Skeletal muscle tissue (tissue), 5 donors: ENCODE measurements around the gene ANKRD31. TPM values are rescaled to one million over a fixed set of nuclear protein-coding genes. Genes with fewer than 3 reads are reported as not detected.

ENCODE experiments used
- H3K27ac ChIP-seq: one replicate; pipeline ENCODE4 v1.7.0; 2013; ENCODE audit warnings: mild to moderate bottlenecking, low read depth, low read length, inconsistent platforms
- H3K27me3 ChIP-seq, 3 donors: one replicate each; pipeline ENCODE4 v1.7.0; 2013; ENCODE audit warnings: low read length in 3 of 3; ENCODE audit not compliant: control insufficient read depth in 3 of 3, insufficient read depth in 3 of 3
- H3K36me3 ChIP-seq, 3 donors: one replicate each; pipeline ENCODE4 v1.7.0; 2013; ENCODE audit warnings: low read length in 3 of 3; ENCODE audit not compliant: control insufficient read depth in 3 of 3, insufficient read depth in 3 of 3
- H3K4me1 ChIP-seq, 3 donors: one replicate each; pipeline ENCODE4 v1.7.0; 2013; ENCODE audit warnings: low read length in 3 of 3, mild to moderate bottlenecking in 3 of 3; ENCODE audit not compliant: control insufficient read depth in 3 of 3, insufficient read depth in 3 of 3
- H3K4me3 ChIP-seq, 3 donors: one replicate each; pipeline ENCODE4 v1.7.0; 2013; ENCODE audit warnings: low read length in 3 of 3
- H3K9ac ChIP-seq, 3 donors: one replicate each; pipeline ENCODE4 v1.7.0; 2013; ENCODE audit warnings: low read length in 3 of 3, mild to moderate bottlenecking in 3 of 3, moderate library complexity in 2 of 3, low read depth in 1 of 3
- H3K9me3 ChIP-seq, 3 donors: one replicate each; pipeline ENCODE4 v1.7.0; 2013; ENCODE audit warnings: low read length in 3 of 3; ENCODE audit not compliant: control insufficient read depth in 3 of 3
- small RNA-seq: library from RNA; depleted of rRNA; stranded (forward); fragments of <200 nt; gene quantifications from one replicate; pipeline ENCODE3, GENCODE V24; 2014
- total RNA-seq: library from RNA; depleted of rRNA; stranded (reverse); fragments of >200 nt; gene quantifications from one replicate; pipeline ENCODE4 v1.2.3, GENCODE V29; 2014
- donor health status: Osteomylitis.

ANKRD31 gene
- total RNA-seq, 1 donor from 2014 or later, result under 0.01 TPM

- no peak overlapping the region for H3K4me3 ChIP-seq
- H3K4me1 ChIP-seq, result no peaks in the 10 kb centered on the region
- no peak overlapping the region for H3K27ac ChIP-seq
Measured at GRCh38 chr5:75028090-75028489, 208.6 kb downstream of the ANKRD31 start.

GRCh38 chr5:75023368-75024159 is 213.1 kb downstream of the ANKRD31 start:
- Histone ChIP-seq H3K9ac (no peak overlapping the region), H3K36me3 (no peaks in the 10 kb centered on the region), H3K27ac (no peak overlapping the region), H3K4me3 (no peak overlapping the region), H3K4me1 (no peaks in the 10 kb centered on the region), H3K9me3 (no peaks in the 10 kb centered on the region), H3K27me3 (no peaks in the 10 kb centered on the region)

More at GRCh38 chr5:75028090-75028489, 208.6 kb downstream of the ANKRD31 start:
- Histone ChIP-seq H3K27me3 (no peaks in the 10 kb centered on the region), H3K36me3 (no peaks in the 10 kb centered on the region), H3K9me3 (no peaks in the 10 kb centered on the region), H3K9ac (no peak overlapping the region)

- no peak overlapping the region for H3K4me3 ChIP-seq
- H3K36me3 ChIP-seq, result no peaks in the 10 kb centered on the region
- no peaks in the 10 kb centered on the region for H3K4me1 ChIP-seq
- H3K27me3 ChIP-seq, result no peaks in the 10 kb centered on the region
- H3K9me3 ChIP-seq, result no peaks in the 10 kb centered on the region
- H3K27ac ChIP-seq, result no peak overlapping the region
- no peak overlapping the region for H3K9ac ChIP-seq
Measured at GRCh38 chr5:75021800-75022199, 214.9 kb downstream of the ANKRD31 start.

- Histone ChIP-seq H3K9me3 (no peaks in the 10 kb centered on the region), H3K36me3 (no peaks in the 10 kb centered on the region), H3K27ac (no peak overlapping the region), H3K4me3 (no peak overlapping the region), H3K4me1 (no peaks in the 10 kb centered on the region), H3K9ac (no peak overlapping the region), H3K27me3 (no peaks in the 10 kb centered on the region)
Measured at GRCh38 chr5:75021219-75021618, 215.5 kb downstream of the ANKRD31 start.

GRCh38 chr5:75020016-75020656 is 216.5 kb downstream of the ANKRD31 start:
- H3K36me3 ChIP-seq, result no peaks in the 10 kb centered on the region
- H3K27ac ChIP-seq, result no peak overlapping the region
- H3K4me3 ChIP-seq, result no peak overlapping the region
- H3K4me1 ChIP-seq, result no peaks in the 10 kb centered on the region
- no peaks in the 10 kb centered on the region for H3K27me3 ChIP-seq
- H3K9ac ChIP-seq, result no peak overlapping the region
- H3K9me3 ChIP-seq, result no peaks in the 10 kb centered on the region

DNA sequence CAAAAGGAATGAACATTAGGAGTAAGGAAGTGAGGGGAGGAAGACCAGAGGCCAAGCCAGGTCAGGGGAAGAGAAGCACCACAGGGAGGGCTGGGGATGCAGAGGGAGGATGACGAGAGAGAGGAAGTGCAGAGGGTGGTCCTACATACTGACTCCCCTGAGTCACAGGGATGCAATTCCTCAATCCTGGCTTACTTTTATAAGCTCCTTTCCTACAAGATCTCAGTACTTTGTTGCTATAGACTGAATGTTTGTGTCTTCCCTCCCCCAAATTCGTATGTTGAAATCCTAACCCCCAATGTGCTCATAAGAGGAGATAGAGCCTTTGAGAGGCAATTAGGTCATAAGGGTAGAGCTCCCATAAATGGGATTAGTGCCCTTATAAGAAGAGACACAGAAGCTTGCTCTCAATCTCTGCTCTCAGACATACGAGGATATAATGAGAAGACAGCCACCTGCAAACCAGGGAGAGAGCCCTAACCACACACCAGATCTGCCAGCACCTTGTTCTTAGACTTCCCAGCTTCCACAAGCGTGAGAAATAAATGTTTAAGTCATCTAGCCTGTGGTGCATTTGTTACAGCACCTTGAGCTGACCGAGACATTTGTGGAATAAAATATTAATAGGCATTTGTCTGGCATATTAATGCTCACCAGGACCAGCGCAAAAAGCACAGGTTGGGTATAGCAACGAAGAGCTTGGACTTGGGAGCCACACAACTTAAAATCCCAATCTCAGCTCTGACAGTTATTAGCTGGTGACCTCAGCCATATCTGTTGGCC is 217.7 kb downstream of the ANKRD31 start:
- Histone ChIP-seq H3K9ac (no peak overlapping the region), H3K27me3 (no peaks in the 10 kb centered on the region), H3K4me1 (no peaks in the 10 kb centered on the region), H3K36me3 (no peaks in the 10 kb centered on the region), H3K9me3 (no peaks in the 10 kb centered on the region), H3K4me3 (no peak overlapping the region), H3K27ac (no peak overlapping the region)

Small RNA genes within 50 kb of the gene (small RNA-seq; reads per million reads assigned to genes)
- not detected for gene SUMO2P5

Other genes with a start within 250 kb of the ANKRD31 start
- under 0.01 TPM for gene GCNT4, start 184.3 kb downstream of the ANKRD31 start, total RNA-seq
- 55.8 TPM for gene HMGCR, start 100.3 kb upstream of the ANKRD31 start, total RNA-seq